Measurements from ENCODE around the gene NFIA.

GRCh38 chr1:61163355-61163754 is 81.0 kb downstream of the NFIA start:
- TF ChIP-seq CEBPB (IDR thresholded peaks at IDR 0.05) (no peak), TAF1 (IDR thresholded peaks at IDR 0.05; ENCODE audit: low read depth) (no peak), EGR1 (IDR thresholded peaks at IDR 0.05) (no peak), CREB1 (IDR thresholded peaks at IDR 0.05; ENCODE audit: low read depth) (no peak)

All from Ishikawa (cell line).